OCI-LY7 (cell line): ENCODE data around the gene GRHL1. TPM values are rescaled to one million over a fixed set of nuclear protein-coding genes. Genes with fewer than 3 reads are reported as not detected.

Experiments used
- BruUV-seq: library from RNA; stranded (reverse); fragments of 400-500 nt; replicated peaks from 2 replicates; lab custom pipeline; 2021; lab: Mats Ljungman, UMichigan
- CTCF ChIA-PET: fragments of 300-600 bp; sonication (Branson Sonifier 250); formaldehyde crosslinking; loops from one replicate; lab custom pipeline; 2022; ENCODE audit warnings: antibody characterized with exemption; ENCODE audit not compliant: unreplicated experiment; lab: Charles Lee
- POLR2A ChIA-PET: fragments of 300-600 bp; sonication (Branson Sonifier 250); formaldehyde crosslinking; loops from one replicate; lab custom pipeline; 2022; ENCODE audit warnings: antibody characterized with exemption; lab: Charles Lee
- DNase-seq: peaks from one replicate; pipeline ENCODE4 v3.0.0-alpha.2; 2015; ENCODE audit warnings: low spot score
- H2AFZ ChIP-seq: fragments of 200-600 bp; sonication (generic), shearing (Covaris generic); 2 replicates; pipeline ENCODE4 v1.6.1; 2014; ENCODE audit warnings: mild to moderate bottlenecking, antibody characterized with exemption, low read length, moderate library complexity
- H3K27ac ChIP-seq: fragments of 200-600 bp; sonication (generic); 2 replicates; pipeline ENCODE4 v1.5.1; 2014; ENCODE audit warnings: mixed run types, low read depth, mild to moderate bottlenecking, moderate library complexity, low read length, inconsistent platforms; ENCODE audit not compliant: poor library complexity, severe bottlenecking
- H3K36me3 ChIP-seq: fragments of 200-600 bp; sonication (generic); 2 replicates; pipeline ENCODE4 v1.6.1; 2014; ENCODE audit warnings: mild to moderate bottlenecking, antibody characterized with exemption, low read length, moderate library complexity, mixed read lengths; ENCODE audit not compliant: insufficient read depth
- H3K4me1 ChIP-seq: fragments of 200-600 bp; sonication (generic); 2 replicates; pipeline ENCODE4 v1.5.1; 2014; ENCODE audit warnings: mild to moderate bottlenecking, low read length; ENCODE audit not compliant: insufficient read depth, poor library complexity, severe bottlenecking
- H3K4me2 ChIP-seq: fragments of 200-600 bp; sonication (generic); 2 replicates; pipeline ENCODE4 v1.6.1; 2014; ENCODE audit warnings: mild to moderate bottlenecking, low read length
- H3K4me3 ChIP-seq: fragments of 200-600 bp; sonication (generic); 2 replicates; pipeline ENCODE4 v1.5.1; 2014; ENCODE audit warnings: mild to moderate bottlenecking, low read depth, low read length; ENCODE audit not compliant: poor library complexity, severe bottlenecking
- H3K79me2 ChIP-seq: fragments of 200-600 bp; sonication (generic); 2 replicates; pipeline ENCODE4 v1.6.1; 2016; ENCODE audit warnings: low read depth, mild to moderate bottlenecking, low read length, moderate library complexity, mixed read lengths; ENCODE audit not compliant: insufficient read depth
- H3K9me2 ChIP-seq: fragments of 200-600 bp; sonication (generic); 2 replicates; pipeline ENCODE4 v1.6.1; 2016; ENCODE audit warnings: mild to moderate bottlenecking, low read length, mixed read lengths; ENCODE audit not compliant: insufficient read depth
- H3K9me3 ChIP-seq: fragments of 200-600 bp; sonication (generic); 2 replicates; pipeline ENCODE4 v1.6.1; 2014; ENCODE audit warnings: mild to moderate bottlenecking, mixed run types, low read length, mixed read lengths
- H4K20me1 ChIP-seq: fragments of 200-600 bp; sonication (generic); 2 replicates; pipeline ENCODE4 v1.6.1; 2014; ENCODE audit warnings: mild to moderate bottlenecking, antibody characterized with exemption, low read length, moderate library complexity, mixed read lengths; ENCODE audit not compliant: insufficient read depth
- EZH2phosphoT487 ChIP-seq: fragments of 200-600 bp; sonication (generic); IDR thresholded peaks from 2 replicates; pipeline ENCODE4 v1.6.1; 2018; ENCODE audit warnings: low read depth, borderline replicate concordance, mild to moderate bottlenecking, mixed run types, antibody characterized with exemption, low read length, moderate library complexity, mixed read lengths
- intact Hi-C: fragments of 100-400 bp; cut with micrococcal nuclease; formaldehyde crosslinking; loops from one replicate; pipeline ENCODE4 v1.10.0; 2022; ENCODE audit not compliant: unreplicated experiment
- total RNA-seq, 2 experiments: library from RNA; depleted of rRNA in 1 of 2; stranded (reverse); fragments of >200 nt in 1 of 2; shearing (Covaris generic) in 1 of 2; gene quantifications; 2 replicates each; pipeline ENCODE4 v1.2.3, GENCODE V29; 2014 to 2022
- TF ChIP-seq, protein P1 (sequence below): fragments of 200-600 bp; sonication (generic); conservative IDR thresholded peaks from 2 replicates; pipeline ENCODE4 v1.5.1; 2014; ENCODE audit warnings: mild to moderate bottlenecking, antibody characterized with exemption, low read length, moderate library complexity, mixed read lengths

The GRHL1 gene
- total RNA-seq, 2 experiments from 2014 or later = 0.19 to 2.5 TPM

DNA sequence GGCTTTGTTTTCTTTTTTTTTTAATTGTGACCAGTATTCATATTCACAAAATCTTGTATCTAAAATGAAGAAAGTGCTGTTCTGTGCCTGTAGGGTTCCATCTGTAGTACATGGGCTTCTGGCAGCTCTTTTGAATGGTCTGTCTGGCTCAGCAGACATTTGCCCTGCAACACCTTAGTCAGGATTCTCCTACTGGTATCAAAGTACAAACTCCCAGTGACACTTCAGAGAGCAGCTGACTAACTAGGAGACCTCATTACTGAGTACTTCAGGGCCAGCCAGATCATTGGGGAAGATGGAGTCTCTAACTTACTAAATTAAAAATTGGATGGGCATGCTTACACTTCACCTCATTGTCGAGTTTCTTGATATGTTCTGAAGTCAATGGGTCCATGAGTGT is 39.7 kb downstream of the GRHL1 start:
- H3K4me1 ChIP-seq = no peaks in the 10 kb centered on the region
- no peak overlapping the region for H2AFZ ChIP-seq
- no peaks in the 10 kb centered on the region for H3K79me2 ChIP-seq
- DNase-seq = no peak
- intact Hi-C loops = no loop called here
- no peak for TF ChIP-seq EZH2phosphoT487
- TF ChIP-seq, protein P1, sequence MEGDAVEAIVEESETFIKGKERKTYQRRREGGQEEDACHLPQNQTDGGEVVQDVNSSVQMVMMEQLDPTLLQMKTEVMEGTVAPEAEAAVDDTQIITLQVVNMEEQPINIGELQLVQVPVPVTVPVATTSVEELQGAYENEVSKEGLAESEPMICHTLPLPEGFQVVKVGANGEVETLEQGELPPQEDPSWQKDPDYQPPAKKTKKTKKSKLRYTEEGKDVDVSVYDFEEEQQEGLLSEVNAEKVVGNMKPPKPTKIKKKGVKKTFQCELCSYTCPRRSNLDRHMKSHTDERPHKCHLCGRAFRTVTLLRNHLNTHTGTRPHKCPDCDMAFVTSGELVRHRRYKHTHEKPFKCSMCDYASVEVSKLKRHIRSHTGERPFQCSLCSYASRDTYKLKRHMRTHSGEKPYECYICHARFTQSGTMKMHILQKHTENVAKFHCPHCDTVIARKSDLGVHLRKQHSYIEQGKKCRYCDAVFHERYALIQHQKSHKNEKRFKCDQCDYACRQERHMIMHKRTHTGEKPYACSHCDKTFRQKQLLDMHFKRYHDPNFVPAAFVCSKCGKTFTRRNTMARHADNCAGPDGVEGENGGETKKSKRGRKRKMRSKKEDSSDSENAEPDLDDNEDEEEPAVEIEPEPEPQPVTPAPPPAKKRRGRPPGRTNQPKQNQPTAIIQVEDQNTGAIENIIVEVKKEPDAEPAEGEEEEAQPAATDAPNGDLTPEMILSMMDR = no peak
- no peaks in the 10 kb centered on the region for H4K20me1 ChIP-seq
- CTCF ChIA-PET = no interaction called here
- no peak overlapping the region for H3K27ac ChIP-seq
- H3K9me3 ChIP-seq = no peaks in the 10 kb centered on the region
- H3K4me2 ChIP-seq = no peak overlapping the region
- no peaks in the 10 kb centered on the region for H3K36me3 ChIP-seq
- POLR2A ChIA-PET = no interaction called here
- no peaks in the 10 kb centered on the region for H3K9me2 ChIP-seq
- no peak overlapping the region for H3K4me3 ChIP-seq
- no TSS peak for BruUV-seq

DNA sequence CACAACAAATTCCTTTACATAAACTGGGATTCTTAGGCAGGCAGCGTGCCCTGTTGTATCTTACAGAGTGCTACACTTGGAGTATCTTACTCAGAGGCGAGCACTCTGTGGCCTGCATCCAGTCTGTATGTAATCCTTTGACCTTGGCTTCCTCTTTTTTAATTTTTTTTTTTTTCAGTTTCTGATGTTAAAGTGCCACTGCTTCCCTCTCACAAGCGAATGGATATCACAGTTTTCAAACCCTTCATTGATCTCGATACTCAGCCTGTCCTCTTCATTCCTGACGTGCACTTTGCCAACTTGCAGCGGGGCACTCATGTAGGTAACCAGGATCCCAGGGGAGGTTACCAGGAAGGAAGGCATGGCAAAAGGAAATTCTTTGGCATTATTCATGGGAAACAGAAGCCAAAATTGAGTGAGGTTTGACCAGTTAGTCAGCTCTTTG is 40.4 kb downstream of the GRHL1 start:
- H2AFZ ChIP-seq = no peak overlapping the region
- intact Hi-C loops = no loop called here
- H3K9me3 ChIP-seq = no peaks in the 10 kb centered on the region
- CTCF ChIA-PET = no interaction called here
- POLR2A ChIA-PET = interaction anchor here (0.6 kb wide), 1 partner anchor 617 kb away, joined by 3 read pairs; no protein-coding TSS in a partner anchor
- TF ChIP-seq, protein P1 = no peak
- TF ChIP-seq EZH2phosphoT487 = no peak
- no peak overlapping the region for H3K4me3 ChIP-seq
- H3K36me3 ChIP-seq = no peaks in the 10 kb centered on the region
- no peak overlapping the region for H3K4me2 ChIP-seq
- BruUV-seq = no TSS peak
- H3K9me2 ChIP-seq = no peaks in the 10 kb centered on the region
- no peak for DNase-seq
- H3K27ac ChIP-seq = no peak overlapping the region
- no peaks in the 10 kb centered on the region for H3K79me2 ChIP-seq
- H4K20me1 ChIP-seq = no peaks in the 10 kb centered on the region
- no peaks in the 10 kb centered on the region for H3K4me1 ChIP-seq

DNA sequence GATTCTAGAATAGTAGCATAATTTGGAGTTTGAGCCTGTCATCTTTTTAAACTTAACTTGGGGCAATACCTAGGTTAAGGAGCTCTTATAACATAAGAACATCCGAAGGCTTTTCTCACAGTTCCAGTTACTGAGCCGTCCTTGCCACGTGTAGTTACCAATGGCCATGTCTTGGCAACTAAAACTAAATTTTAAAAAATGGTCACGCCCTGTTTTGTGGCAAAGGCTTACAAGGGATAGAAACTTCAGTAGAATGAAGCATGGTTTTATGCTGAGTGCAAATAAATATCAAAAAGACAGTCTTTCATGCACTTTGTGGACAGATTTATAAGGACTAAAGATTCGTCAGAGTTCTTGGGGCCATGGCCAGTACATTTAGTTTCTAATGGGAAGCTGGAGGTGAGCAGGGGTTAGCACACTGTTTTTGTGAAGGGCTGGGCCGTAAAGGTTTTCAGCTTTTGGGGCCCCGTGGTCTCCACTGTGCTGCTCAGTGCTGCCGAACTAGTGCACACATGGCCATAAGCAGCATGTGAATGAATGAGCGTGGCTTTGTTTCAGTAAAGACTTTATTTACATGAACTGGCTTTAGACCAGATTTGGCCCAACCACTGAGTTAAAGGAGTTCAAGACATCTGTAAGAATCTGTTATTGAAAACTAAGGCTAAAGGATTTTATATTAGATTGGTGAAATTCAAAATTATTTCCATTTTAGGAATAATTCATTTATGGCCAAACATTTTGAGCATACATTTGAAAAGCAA is 41.1 kb downstream of the GRHL1 start:
- Histone ChIP-seq H3K79me2 (no peaks in the 10 kb centered on the region), H3K4me3 (no peak overlapping the region), H3K4me2 (no peak overlapping the region), H3K9me2 (no peaks in the 10 kb centered on the region), H3K9me3 (no peaks in the 10 kb centered on the region), H3K27ac (no peak overlapping the region), H4K20me1 (no peaks in the 10 kb centered on the region), H3K36me3 (no peaks in the 10 kb centered on the region), H2AFZ (no peak overlapping the region), H3K4me1 (no peaks in the 10 kb centered on the region)
- ChIA-PET CTCF (no interaction called here), POLR2A (interaction anchor here (0.6 kb wide), 2 partner anchors 142 to 618 kb away, joined by 3 read pairs; no protein-coding TSS in a partner anchor)
- DNase-seq = no peak
- intact Hi-C loops = no loop called here
- TF ChIP-seq EZH2phosphoT487 = no peak
- TF ChIP-seq, protein P1 = no peak
- no TSS peak for BruUV-seq
